ENCODE measurements around the gene SRA1.
"Not testable (repeated sequence)": the region's sequence is repeated elsewhere in the genome, so short reads cannot be mapped to it uniquely, and the experiment has no call there.

The SRA1 gene

DNA sequence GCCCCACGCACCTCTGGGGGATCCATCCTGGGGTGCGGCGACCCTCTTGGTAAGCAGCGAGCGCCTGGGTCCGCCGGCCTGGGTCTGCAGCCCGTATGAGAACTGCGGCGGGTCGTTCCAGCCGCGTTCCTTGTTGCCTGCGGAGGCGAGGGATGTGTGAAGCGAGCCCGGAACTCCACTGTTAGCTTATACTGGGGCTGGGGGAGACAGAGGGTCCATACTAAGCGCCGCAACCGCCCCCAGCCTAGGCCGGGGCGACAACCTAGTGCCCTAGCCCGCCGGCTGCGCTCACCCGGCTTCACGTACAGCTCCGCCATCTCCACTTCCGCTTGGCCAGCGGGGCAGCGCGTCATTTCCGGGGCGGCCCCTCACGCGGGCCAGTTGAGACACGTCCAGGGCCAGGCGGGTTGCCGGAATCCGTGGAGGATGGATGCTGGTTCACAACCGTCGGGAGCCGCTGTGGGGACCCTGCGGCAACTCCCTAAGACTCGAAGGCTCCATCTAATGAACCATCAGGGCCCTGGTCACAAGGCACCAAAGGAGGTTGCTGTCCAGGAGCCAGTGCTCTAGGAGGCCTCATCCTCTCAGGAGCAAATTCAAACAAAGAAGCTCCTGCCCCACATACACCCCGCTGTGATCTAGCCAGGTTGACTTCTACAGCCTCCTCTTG is at the start of gene SRA1:
Gene SRA1, minus strand, starts transcription at position 338 of the 670 bp plus-strand sequence. Its CDS starts 21 bp downstream, at position 317.
- DNase-seq (ENCODE audit: low read depth in 2 of 2) = peak; percentile 84 to 87

DNA sequence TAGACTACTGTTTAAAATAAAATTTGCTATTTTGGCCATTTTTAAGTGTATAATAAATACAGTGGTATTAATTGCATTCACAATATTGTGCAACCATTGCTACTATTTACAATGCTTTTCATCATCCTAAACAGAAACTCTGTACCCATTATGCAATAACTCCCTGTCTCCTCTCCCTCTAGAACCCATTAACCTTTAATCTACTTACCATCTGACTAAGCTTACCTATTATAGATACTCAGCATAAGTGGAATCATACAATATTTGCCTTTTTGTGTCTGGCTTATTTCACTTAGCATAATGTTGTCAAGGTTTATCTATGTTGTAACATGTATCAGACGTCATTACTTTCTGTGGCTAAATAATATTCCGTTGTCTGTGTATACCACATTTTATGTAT is 49.8 kb upstream of the SRA1 start:
- DNase-seq (ENCODE audit: low read depth in 2 of 2) = no peak

DNA sequence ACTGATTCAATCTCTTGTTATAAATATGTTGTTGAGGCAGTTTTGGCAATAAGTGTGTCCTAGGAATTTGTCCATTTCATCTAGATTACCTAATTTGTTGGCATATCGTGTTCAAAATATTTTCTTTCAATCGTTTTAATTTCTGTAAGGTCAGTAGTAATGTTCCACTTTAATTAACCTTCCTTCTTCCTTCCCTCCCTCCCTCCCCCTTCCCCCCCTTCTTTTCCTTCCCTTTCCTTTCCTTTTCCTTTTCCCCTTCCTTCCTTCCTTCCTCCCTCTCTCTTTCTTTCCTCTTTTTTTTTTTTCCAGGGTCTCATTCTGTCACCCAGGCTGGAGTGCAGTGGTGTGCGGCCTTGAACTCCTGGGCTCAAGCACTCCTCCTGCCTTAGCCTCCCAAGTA is 48.6 kb upstream of the SRA1 start:
- DNase-seq (ENCODE audit: low read depth in 2 of 2) = no peak

DNA sequence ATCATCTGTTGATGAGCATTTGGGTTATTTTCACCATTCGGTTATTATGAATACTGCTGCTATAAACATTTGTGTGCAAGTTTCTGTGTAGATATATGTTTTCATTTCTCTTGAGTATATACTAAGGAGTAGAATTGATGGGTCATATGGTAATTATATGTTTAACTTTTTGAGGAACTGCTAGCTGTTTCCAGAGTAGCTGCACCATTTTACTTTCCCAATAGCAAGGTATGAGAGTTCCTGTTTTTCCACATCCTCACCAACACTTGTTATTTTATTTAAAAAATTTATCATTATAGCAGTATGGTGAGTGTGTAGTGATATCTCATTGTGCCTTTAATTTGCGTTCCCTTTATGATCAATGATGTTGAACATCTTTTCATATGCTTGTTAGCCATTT is 46.5 kb upstream of the SRA1 start:
- DNase-seq (ENCODE audit: low read depth in 2 of 2) = no peak

DNA sequence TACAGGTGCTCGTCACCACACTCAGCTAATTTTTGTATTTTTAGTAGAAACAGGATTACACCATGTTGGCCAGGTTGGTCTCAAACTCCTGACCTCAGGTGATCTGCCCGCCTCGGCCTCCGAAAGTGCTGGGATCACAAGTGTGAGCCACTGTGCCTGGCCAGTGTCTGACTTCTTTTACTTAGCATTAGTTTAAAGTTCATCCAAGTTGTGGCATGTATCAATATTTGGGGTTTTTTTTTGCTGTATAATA is 46.1 kb upstream of the SRA1 start:
- not testable (repeated sequence) for DNase-seq (ENCODE audit: low read depth in 2 of 2)

DNA sequence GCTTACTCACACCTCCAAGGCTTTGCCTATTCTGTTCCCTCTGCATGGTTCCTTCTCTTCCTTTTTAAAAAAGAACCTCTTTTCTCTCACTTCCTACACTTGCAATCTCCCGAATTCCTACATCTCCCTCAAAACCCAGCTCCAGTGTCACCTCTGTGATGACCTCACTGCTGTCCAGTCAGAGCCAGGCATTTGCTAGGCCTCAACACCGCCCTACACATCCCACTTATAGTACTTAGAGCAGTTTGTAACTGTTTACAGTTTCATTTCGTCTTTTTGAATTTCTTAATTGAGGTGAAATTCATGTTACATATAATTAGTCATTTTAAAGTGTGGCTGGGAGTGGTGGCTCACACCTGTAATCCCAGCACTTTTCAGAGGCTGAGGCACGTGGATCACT is 44.9 kb upstream of the SRA1 start:
- no peak for DNase-seq (ENCODE audit: low read depth in 2 of 2)

DNA sequence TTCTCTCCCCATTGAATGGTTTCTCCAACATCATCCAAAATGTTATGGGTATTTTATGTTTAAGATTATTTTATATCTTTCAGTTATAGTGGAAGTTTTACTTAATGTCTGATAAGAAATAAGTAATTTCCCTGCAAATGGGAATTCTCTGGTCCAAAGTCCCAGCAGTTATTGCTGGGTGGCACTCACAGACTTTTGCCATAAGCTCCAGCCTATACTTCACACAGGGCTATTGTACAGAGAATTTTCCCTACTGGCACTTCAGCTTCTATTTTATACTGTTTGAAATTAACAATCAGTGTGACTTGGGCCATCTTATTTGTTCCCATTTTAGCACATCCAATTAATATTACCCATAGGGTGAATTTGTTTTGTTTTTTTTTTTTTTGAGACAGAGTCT is 42.8 kb upstream of the SRA1 start:
- DNase-seq (ENCODE audit: low read depth in 2 of 2) = no peak

DNA sequence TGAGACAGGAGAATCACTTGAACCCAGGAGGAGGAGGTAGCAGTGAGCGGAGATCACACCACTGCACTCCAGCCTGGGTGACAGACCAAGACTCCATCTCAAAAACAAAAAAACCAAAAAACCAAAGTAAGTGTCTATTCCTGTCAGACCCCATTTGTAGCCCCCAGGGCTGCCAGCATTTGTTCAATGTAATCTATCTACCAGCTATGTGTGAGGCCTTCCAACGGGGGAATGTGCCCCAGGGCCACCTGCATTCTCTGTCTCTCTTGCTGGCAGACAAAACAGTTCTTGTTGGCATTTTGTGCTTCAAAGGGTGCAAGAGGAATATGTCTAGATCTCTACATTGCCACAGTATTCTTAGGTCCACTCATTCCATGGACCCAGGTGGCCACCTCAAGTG is 41.6 kb upstream of the SRA1 start:
- DNase-seq (ENCODE audit: low read depth in 2 of 2) = no peak

DNA sequence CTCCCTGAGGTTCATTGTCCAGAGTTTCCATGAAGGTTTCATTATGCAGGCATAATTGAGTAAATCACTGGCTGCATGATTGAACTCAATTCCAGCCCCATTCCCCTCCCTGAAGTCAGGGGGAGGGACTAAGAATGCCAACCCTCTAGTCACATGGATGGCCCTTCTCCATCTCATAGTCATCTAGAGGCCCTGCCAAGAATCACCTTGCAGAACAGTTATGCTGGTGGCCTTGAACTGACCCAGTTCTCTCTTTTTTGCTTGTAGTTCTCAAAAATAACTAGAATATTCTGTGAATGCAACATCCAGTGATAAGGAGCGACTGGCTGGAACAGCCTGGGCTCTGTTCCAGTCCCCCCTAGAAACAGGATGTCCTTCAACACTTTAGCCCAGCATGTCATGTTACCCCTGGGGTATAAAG is 39.1 kb upstream of the SRA1 start:
- DNase-seq (ENCODE audit: low read depth in 2 of 2) = no peak

DNA sequence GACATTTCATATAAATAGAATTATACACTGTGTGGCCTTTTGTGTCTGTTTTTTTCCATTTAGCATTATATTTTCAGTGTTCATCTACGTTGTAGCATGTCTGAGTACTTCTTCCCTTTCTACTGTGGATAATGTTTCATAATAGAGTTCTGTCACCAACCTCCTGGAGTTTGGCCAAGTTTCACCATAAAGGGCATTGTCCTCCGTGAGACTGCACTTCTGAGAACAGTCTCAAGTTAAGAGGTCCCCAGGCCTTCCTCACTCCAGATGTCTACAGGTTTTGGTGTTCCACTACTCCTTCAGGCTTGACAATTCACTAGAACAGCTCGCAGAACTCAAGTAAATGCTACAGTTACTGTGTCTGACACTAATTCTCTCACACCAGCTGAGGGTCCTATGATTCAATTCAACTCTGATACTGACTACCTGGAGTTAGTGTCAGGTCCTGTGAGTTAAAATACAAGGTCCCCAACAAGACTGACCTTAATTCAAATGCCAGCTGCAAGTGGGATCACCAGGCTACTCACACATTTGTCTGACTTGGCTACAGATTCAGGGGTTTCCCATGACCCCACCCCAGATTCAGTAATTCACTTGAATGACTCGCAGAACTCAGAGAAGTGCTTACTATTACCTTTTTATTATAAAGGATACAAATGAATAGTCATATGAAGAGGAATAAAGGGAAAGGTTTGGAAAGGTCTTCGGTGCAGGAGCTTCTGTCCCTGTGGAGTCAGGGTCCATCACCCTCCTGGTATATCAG is 38.4 kb upstream of the SRA1 start:
- DNase-seq (ENCODE audit: low read depth in 2 of 2) = no peak

DNA sequence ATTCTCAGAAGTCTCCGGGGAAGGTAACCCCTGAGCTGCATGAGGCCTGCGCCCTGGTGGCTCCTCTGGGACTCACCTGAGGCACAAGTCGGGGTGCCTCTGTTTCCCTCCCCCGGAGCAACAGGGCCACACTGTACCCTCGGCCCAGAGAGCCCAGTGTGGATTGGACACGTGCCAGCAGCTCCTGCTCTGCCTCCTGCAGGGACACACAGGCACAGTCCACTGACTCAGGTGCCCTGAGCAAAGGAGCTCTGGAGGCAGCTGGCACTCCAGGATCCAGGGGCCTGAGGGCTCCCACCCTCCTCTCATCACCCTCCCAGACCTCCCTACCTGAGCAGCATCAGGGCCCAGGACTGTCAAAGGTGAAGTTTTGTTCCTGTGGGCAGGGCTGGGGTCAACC is 36.9 kb upstream of the SRA1 start:
- no peak for DNase-seq (ENCODE audit: low read depth in 2 of 2)

DNA sequence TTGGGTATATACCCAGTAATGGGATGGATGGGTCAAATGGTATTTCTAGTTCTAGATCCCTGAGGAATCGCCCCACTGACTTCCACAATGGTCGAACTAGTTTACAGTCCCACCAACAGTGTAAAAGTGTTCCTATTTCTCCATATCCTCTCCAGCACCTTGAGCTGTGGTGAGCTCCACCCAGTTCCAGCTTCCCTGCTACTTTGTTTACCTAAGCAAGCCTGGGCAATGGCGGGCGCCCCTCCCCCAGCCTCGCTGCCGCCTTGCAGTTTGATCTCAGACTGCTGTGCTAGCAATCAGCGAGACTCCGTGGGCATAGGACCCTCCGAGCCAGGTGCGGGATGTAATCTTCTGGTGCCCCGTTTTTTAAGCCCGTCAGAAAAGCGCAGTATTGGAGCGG is 35.8 kb upstream of the SRA1 start:
- not testable (repeated sequence) for DNase-seq (ENCODE audit: low read depth in 2 of 2)

DNA sequence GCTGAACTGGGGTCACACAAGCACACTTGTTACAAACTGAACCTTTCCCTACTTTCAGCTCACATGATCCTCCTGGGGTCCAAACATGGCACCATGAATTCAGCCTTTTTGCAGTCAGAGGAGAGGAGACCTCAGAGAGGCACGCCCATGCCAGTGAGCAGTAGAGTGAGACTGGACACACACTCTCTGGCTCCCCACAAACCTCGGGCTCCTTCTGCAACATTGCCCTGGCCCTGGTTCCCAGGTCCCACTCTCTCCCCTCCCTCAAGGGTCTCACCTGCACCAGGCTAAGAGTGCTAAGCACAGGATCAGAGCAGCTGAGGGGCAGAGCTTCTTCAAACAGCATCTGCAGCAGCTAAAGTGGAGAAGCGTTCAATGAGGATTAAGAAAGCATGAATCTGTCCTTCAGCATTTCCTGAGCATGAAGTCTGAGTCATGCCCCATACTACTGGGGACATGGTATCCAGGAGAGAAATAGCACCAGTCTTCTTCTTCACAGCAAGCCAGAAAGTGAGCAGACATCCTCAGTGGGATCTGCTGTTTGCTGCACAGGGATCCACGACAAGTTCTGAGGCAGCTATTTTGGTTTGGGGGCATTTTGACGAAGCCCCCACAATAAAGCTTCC is 34.6 kb upstream of the SRA1 start:
- no peak for DNase-seq (ENCODE audit: low read depth in 2 of 2)

DNA sequence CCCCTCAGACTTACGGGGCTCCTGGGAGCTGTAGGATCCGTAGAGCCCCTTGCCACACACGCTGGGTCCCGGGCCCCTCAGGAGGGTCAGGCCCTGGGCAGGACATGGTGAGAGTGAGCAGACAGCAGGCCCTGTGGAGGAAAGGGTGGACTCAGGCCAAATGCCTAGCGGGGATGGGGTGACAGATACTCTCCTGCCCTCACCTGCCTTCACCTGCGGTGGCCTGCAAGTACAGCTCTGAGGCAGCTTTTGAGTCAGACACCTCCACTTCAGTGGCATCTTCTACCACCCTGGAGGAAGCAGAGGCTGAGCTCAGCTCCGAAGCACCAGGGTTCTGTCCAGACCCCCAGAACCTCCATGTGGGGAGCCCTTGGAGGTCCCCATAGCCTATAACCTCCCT is 33.6 kb upstream of the SRA1 start:
- no peak for DNase-seq (ENCODE audit: low read depth in 2 of 2)

DNA sequence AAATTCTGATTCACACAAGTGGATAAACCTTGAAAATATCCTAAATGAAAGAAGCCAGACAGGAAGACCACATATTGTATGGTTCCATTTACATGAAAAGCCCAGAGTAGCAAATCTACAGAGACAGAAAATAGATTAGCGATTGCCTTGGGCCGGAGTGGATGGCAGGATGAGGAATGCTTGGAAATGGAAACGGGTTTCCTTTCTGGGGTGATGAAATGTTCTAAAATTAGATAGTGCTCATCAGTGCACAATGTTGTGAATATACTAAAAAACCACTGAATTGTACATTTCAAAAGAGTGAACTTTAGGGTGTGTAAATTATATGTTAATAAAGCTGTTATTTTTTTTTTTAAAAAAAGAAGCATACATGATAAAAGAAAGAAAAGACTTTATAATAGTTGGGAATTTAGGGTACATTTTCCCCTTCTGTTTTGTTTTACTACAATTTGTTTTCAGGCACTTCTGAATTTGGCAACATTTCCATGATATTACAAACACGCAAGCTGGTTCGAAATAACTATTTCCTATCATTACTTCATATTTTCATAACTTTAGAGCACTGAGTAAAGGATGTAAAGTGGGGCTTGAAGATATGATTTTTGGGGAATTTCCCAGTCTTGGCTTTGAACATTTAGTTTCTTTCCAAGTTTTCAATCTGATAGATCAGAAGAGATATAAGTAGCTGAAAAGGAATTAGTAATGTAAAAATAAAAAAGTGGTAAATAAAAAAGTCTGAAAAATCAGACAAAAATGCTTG is 31.2 kb upstream of the SRA1 start:
- no peak for DNase-seq (ENCODE audit: low read depth in 2 of 2)

DNA sequence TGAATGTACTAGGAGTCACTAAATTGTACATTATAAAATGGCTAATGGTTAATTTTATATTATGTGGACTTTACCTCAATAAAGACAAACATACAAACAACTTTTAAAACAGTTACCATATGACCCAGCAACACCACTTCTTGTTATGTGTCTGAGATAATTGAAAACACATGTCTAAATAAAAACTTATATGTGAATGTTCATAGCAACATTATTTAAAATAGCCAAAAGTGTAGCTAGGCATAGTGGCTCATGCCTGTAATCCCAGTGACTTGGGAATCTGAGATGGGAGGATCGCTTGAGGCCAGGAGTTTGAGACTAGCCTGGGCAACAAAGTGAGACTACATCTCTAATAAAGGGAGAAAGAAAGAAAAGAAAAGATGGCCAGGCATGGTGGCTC is 30.2 kb upstream of the SRA1 start:
- DNase-seq (ENCODE audit: low read depth in 2 of 2) = no peak

DNA sequence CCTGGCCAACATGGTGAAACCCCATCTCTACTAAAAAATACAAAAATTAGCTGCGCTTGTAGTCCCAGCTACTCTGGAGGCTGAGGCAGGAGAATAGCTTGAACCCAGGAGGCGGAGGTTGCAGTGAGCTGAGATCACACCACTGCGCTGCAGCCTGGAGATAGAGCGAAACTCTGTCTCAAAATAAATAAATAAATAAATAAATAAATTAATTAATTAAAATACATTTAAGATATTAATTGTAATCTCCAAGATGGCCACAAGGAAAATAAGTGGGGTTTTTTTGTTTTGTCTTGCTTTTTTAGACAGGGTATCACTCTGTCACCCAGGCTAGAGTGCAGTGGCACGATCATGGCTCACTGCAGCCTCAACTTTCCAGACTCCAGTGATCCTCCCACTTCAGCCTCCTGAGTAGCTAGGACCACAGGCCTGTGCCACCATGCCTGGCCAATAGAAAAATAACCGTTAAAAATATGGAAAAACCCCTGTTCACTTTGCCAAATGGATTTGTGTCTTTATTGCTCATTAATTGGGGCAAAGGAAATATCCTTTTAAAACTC is 22.0 kb upstream of the SRA1 start:
- DNase-seq (ENCODE audit: low read depth in 2 of 2) = not testable (repeated sequence)

DNA sequence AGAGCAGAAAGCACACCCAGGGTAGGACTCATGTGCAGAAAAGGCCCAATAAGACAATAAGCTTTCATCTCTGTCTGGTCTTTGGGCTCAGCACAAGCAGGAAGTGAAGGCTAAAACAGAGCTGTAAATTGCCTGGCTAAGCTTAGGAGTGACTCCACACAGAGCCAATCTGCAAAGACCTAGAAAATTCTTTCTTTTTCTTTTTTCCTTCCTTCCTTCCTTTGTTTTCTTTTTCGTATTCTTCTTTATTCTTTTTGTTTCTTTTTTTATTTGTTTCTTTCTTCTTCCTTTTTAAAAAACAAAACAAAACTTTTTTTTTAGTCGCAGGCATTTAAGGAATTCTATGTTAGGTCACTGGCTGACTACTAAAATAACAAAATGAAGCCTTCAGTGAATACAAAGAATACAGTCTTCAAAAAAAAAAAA is 19.5 kb upstream of the SRA1 start:
- DNase-seq (ENCODE audit: low read depth in 2 of 2) = no peak

DNA sequence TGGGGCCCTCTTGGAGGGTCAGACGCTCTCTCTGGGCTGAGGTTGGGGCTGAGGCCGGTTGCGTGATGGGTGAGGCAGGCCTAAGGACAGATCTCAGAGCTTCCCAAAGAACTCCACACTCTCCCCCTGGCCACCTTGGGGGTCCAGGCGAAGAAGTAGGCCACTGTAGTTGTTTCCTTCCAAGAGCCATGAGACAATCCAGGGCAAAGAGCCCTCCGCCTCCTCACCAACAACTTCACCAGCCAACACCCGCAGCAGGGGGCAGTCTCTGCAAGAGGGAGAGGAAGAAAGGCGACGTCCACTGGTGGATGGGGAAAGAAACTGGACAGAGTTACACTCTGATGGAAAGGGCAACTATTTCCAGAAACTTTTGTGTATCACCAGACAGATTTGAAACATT is 18.0 kb upstream of the SRA1 start:
- no peak for DNase-seq (ENCODE audit: low read depth in 2 of 2)

DNA sequence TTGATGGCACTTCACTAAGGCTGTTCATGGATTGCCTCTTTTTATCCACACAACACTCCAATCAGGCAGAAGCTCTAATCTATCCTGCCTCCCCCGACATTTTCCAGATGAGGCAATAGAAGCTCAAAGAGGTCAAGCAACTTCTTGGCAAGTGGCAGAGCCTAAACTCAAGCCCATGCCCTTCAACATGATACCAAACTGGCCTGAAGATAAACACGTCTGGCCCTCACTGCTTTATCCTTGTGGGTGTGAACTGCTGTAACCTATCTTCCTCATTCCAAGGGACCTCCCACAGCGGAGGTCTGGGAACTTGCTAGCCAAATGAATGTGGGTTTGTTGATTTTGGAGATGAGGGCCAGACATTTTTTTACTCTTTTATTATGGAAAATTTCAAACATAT is 16.9 kb upstream of the SRA1 start:
- DNase-seq (ENCODE audit: low read depth in 2 of 2) = no peak

DNA sequence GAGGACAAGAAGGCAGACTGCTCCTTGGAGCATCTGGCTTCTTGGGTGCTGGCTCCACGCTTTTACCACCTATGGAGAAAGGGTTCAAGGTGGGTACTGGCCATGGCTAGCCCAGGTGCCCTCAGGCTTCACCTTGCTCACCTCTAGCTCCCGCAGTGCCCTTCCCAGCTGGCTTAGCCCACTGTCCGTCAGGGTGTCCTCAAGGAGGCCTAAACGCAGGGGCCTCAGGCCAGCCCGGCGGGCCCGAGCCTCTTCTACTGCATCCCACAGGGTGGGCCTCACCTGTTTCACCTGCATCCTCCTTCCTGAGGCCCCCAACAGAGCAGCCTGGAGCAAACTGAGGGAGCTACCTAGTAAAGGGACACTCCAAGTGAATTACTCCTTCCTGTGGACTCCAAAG is 16.4 kb upstream of the SRA1 start:
- no peak for DNase-seq (ENCODE audit: low read depth in 2 of 2)

DNA sequence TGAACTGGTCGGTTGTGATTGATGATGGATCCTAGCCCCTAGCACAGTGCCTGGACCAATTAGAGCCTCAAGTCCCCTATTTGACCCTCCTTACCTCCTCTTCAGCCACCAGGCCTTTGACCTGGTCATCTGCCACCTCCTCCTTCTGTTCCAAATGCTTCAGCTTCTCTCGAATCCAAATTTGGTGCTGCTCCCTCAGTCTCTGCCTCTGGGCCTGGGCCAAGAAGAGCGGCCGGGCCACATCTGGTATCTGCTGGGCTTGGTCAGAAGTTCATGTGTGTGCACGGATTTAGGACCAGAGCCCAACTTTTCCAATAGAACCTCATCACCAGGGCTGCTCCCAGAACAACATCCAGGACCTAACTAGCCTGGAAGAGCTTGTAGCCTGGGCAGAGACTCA is 13.8 kb upstream of the SRA1 start:
- DNase-seq (ENCODE audit: low read depth in 2 of 2) = no peak

Measured in stimulated activated CD8-positive, alpha-beta memory T cell treated with anti-CD3 and anti-CD28 coated beads, Interleukin-2, amount 100 ng/mL, for 48 hours (primary cell).